PC-3 (cell line): ENCODE data around the gene PPFIBP1. TPM values are rescaled to one million over a fixed set of nuclear protein-coding genes. Genes with fewer than 3 reads are reported as not detected.

Experiments
- ATAC-seq: fragments of 200-7000 bp; cut with Tn5 transposase; 2 replicates; pipeline ENCODE4 v1.9.1; 2020; ENCODE audit warnings: mild to moderate bottlenecking, moderate library complexity
- BruUV-seq: library from RNA; stranded (reverse); fragments of 400-500 nt; replicated peaks from 2 replicates; lab custom pipeline; 2021; lab: Mats Ljungman, UMichigan
- CTCF ChIA-PET: fragments of 300-600 bp; sonication (Branson Sonifier 250); formaldehyde crosslinking; loops from one replicate; lab custom pipeline; 2022; ENCODE audit warnings: antibody characterized with exemption; lab: Charles Lee
- POLR2A ChIA-PET: fragments of 300-600 bp; sonication (Branson Sonifier 250); formaldehyde crosslinking; loops from one replicate; lab custom pipeline; 2022; ENCODE audit warnings: antibody characterized with exemption; ENCODE audit not compliant: unreplicated experiment; lab: Charles Lee
- DNase-seq: peaks from one replicate; pipeline ENCODE4 v3.0.0-alpha.2; 2015
- H2AFZ ChIP-seq: fragments of 300-600 bp; sonication (generic); 2 replicates; pipeline ENCODE4 v1.6.0; 2016; ENCODE audit warnings: antibody characterized with exemption, low read length
- H3F3A ChIP-seq: fragments of 300-600 bp; sonication (generic); one replicate; pipeline ENCODE4 v1.6.0; 2017; ENCODE audit warnings: antibody characterized with exemption, low read length, control low read depth, mild to moderate bottlenecking; ENCODE audit not compliant: unreplicated experiment
- H3K27ac ChIP-seq: fragments of 300-600 bp; sonication (generic); 2 replicates; pipeline ENCODE4 v1.5.1; 2016; ENCODE audit warnings: mild to moderate bottlenecking, low read length
- H3K27me3 ChIP-seq: fragments of 300-600 bp; sonication (generic); 2 replicates; pipeline ENCODE4 v1.6.1; 2016; ENCODE audit warnings: low read length, mixed read lengths
- H3K36me3 ChIP-seq: fragments of 300-600 bp; sonication (generic); 2 replicates; pipeline ENCODE4 v1.6.1; 2016; ENCODE audit warnings: low read depth, mixed run types, low read length, mixed read lengths
- H3K4me1 ChIP-seq: fragments of 300-600 bp; sonication (generic); 2 replicates; pipeline ENCODE4 v1.5.1; 2016; ENCODE audit warnings: low read length; ENCODE audit not compliant: insufficient read depth
- H3K4me2 ChIP-seq: fragments of 300-600 bp; sonication (generic); 2 replicates; pipeline ENCODE4 v1.6.0; 2016; ENCODE audit warnings: low read length
- H3K4me3 ChIP-seq: fragments of 300-600 bp; sonication (generic); 2 replicates; pipeline ENCODE4 v1.5.1; 2016; ENCODE audit warnings: mild to moderate bottlenecking, low read length, mixed read lengths
- H3K79me2 ChIP-seq: fragments of 300-600 bp; sonication (generic); 2 replicates; pipeline ENCODE4 v1.6.1; 2017; ENCODE audit warnings: low read length, mixed read lengths
- H3K9ac ChIP-seq: fragments of 300-600 bp; sonication (generic); 2 replicates; pipeline ENCODE4 v1.6.0; 2016; ENCODE audit warnings: mild to moderate bottlenecking, low read length
- H3K9me2 ChIP-seq: fragments of 300-600 bp; sonication (generic); replicated peaks from 2 replicates; pipeline ENCODE4 v1.6.1; 2016; ENCODE audit warnings: mixed run types, low read length, mixed read lengths
- H3K9me3 ChIP-seq: fragments of 300-600 bp; sonication (generic); 2 replicates; pipeline ENCODE4 v1.6.1; 2016; ENCODE audit warnings: low read length, mixed read lengths
- H4K20me1 ChIP-seq: fragments of 300-600 bp; sonication (generic); 2 replicates; pipeline ENCODE4 v1.6.1; 2016; ENCODE audit warnings: low read length, mixed read lengths
- EZH2 ChIP-seq: fragments of 300-600 bp; sonication (generic); IDR thresholded peaks from one replicate; pipeline ENCODE4 v1.6.1; 2017; ENCODE audit warnings: antibody characterized with exemption, mild to moderate bottlenecking, low read length; ENCODE audit not compliant: unreplicated experiment
- EZH2phosphoT487 ChIP-seq: fragments of 300-600 bp; sonication (generic); IDR thresholded peaks from 2 replicates; pipeline ENCODE4 v1.6.1; 2018; ENCODE audit warnings: mild to moderate bottlenecking, antibody characterized with exemption, low read length, borderline replicate concordance
- intact Hi-C: fragments of 100-400 bp; cut with micrococcal nuclease; formaldehyde crosslinking; loops from 2 replicates; pipeline ENCODE4 v1.9.0; 2023
- total RNA-seq: library from RNA; depleted of rRNA; stranded (reverse); fragments of >200 nt; gene quantifications from 2 replicates; pipeline ENCODE4 v1.2.3, GENCODE V29; 2014
- TF ChIP-seq, protein P1 (sequence below): fragments of 300-600 bp; sonication (generic); conservative IDR thresholded peaks from 2 replicates; pipeline ENCODE4 v1.5.1; 2017; ENCODE audit warnings: antibody characterized with exemption, low read depth, mild to moderate bottlenecking, low read length

PPFIBP1 gene
- total RNA-seq, 1 experiment from 2014 or later = 56.9 TPM

DNA sequence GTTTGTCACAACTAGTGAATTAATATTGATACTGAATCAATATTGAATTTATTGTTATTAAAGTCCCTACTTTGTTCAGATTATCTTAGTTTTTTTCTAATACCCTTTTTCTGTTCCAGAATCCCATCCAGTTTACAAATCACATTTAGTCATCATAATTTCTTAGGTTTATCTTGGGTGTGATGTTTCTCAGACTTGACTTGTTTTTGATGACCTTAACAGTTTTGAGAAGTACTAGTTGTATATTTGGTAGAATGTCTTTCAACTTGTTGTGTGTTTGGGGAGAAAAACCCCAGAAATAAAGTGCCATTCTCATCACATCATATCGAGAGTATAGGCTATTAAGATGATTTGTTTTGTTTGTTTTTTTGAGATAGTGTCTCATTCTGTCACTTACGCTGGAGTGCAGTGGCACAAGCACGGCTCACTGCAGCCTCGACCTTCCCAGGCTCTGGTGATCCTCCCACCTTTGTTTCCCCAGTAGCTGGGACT, 206.1 kb downstream of the PPFIBP1 start:
- Histone ChIP-seq H3K9ac (no peak overlapping the region), H3K4me2 (no peak overlapping the region), H3K36me3 (peaks cover 62% of the 10 kb centered on the region), H3F3A (peaks cover 7% of the 10 kb centered on the region), H2AFZ (no peak overlapping the region), H3K9me2 (no peaks in the 10 kb centered on the region), H3K4me1 (0 out of 2 replicates have a peak, but pooled peaks cover 4% of the 10 kb centered on the region), H4K20me1 (no peaks in the 10 kb centered on the region), H3K79me2 (peaks cover 20% of the 10 kb centered on the region; the same call in 1 of the 2 replicates), H3K27me3 (no peaks in the 10 kb centered on the region), H3K9me3 (no peaks in the 10 kb centered on the region), H3K27ac (no peak overlapping the region), H3K4me3 (no peak overlapping the region)
- ATAC-seq (no peak), DNase-seq (no peak)
- TF ChIP-seq EZH2 = no peak
- TF ChIP-seq, protein P1, sequence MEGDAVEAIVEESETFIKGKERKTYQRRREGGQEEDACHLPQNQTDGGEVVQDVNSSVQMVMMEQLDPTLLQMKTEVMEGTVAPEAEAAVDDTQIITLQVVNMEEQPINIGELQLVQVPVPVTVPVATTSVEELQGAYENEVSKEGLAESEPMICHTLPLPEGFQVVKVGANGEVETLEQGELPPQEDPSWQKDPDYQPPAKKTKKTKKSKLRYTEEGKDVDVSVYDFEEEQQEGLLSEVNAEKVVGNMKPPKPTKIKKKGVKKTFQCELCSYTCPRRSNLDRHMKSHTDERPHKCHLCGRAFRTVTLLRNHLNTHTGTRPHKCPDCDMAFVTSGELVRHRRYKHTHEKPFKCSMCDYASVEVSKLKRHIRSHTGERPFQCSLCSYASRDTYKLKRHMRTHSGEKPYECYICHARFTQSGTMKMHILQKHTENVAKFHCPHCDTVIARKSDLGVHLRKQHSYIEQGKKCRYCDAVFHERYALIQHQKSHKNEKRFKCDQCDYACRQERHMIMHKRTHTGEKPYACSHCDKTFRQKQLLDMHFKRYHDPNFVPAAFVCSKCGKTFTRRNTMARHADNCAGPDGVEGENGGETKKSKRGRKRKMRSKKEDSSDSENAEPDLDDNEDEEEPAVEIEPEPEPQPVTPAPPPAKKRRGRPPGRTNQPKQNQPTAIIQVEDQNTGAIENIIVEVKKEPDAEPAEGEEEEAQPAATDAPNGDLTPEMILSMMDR = no peak
- no peak for TF ChIP-seq EZH2phosphoT487
- BruUV-seq = no TSS peak
- ChIA-PET POLR2A (no interaction called here), CTCF (no interaction called here)
- intact Hi-C loops = no loop called here

DNA sequence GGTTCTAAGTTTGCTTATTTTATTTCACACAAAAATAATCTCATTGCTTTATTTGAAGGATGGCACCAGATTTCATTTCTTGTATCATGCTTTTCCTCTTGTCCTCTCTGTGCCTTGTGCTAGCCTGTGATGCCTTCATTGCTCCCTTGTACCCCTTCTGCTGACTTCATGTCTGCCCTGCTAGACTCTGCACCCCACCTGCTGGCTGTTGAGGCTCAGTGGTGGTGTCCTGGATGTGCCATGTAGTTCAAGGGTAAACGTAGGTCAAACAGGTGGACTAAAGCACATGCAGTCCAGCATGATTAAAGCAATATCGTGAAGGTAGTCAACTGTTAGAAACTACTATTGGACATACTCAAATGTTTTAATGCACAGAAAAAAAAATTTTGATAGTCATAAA, 208.3 kb downstream of the PPFIBP1 start:
- ATAC-seq = peak; percentile 63
- H3K9me3 ChIP-seq = no peaks in the 10 kb centered on the region
- DNase-seq = peak; percentile 51
- ChIA-PET POLR2A (interaction anchor here (0.6 kb wide), 1 partner anchor 58 kb away, joined by 3 read pairs; no protein-coding TSS in a partner anchor), CTCF (interaction anchor here (0.5 to 1.5 kb wide), 15 partner anchors 10 to 1292 kb away, joined by 3 to 25 read pairs (median 3); partner anchors contain the start of genes KLHL42 and MANSC4)
- no peaks in the 10 kb centered on the region for H4K20me1 ChIP-seq
- peaks cover 65% of the 10 kb centered on the region for H3K36me3 ChIP-seq
- H3K27ac ChIP-seq = no peak overlapping the region
- intact Hi-C loops = loop anchor here (2.0 kb wide), 1 partner anchor 441 kb away; no protein-coding TSS in a partner anchor
- no peak overlapping the region for H3K4me2 ChIP-seq
- peaks cover 7% of the 10 kb centered on the region for H3F3A ChIP-seq
- no TSS peak for BruUV-seq
- no peak overlapping the region for H2AFZ ChIP-seq
- TF ChIP-seq, protein P1 = peak; percentile 71
- TF ChIP-seq EZH2 = no peak
- TF ChIP-seq EZH2phosphoT487 = no peak
- no peaks in the 10 kb centered on the region for H3K9me2 ChIP-seq
- H3K27me3 ChIP-seq = no peaks in the 10 kb centered on the region
- H3K9ac ChIP-seq = no peak overlapping the region
- H3K4me1 ChIP-seq = 0 out of 2 replicates have a peak, but pooled peaks cover 4% of the 10 kb centered on the region
- H3K4me3 ChIP-seq = no peak overlapping the region
- peaks cover 14% of the 10 kb centered on the region; the same call in 1 of the 2 replicates for H3K79me2 ChIP-seq
